Liver (tissue), 9 donors: Measurements from ENCODE around the gene ACADM. TPM values are rescaled to one million over a fixed set of nuclear protein-coding genes. Genes with fewer than 3 reads are reported as not detected.

ENCODE experiments used
- DNase-seq: peaks from one replicate; pipeline ENCODE4 v3.0.0-alpha.2; 2017; ENCODE audit warnings: low spot score
- H3K27ac ChIP-seq, 2 donors: one replicate each; pipeline ENCODE4 v1.7.0; 2013; ENCODE audit warnings: inconsistent platforms in 2 of 2, low read length in 2 of 2, control low read depth in 1 of 2, low read depth in 1 of 2, mild to moderate bottlenecking in 1 of 2
- H3K27me3 ChIP-seq, 4 donors: one replicate each; pipeline versions ENCODE4 v1.6.1 to v1.7.0; 2013; ENCODE audit warnings: low read length in 3 of 4, inconsistent platforms in 1 of 4, mild to moderate bottlenecking in 1 of 4, moderate library complexity in 1 of 4; ENCODE audit not compliant: control insufficient read depth in 4 of 4, insufficient read depth in 4 of 4
- H3K36me3 ChIP-seq, 4 donors: one replicate each; pipeline versions ENCODE4 v1.6.1 to v1.7.0; 2013; ENCODE audit warnings: low read length in 3 of 4, mild to moderate bottlenecking in 3 of 4, low read depth in 1 of 4, moderate library complexity in 1 of 4; ENCODE audit not compliant: control insufficient read depth in 4 of 4, insufficient read depth in 3 of 4
- H3K4me1 ChIP-seq, 4 donors: one replicate each; pipeline versions ENCODE4 v1.6.1 to v1.7.0; 2013; ENCODE audit warnings: low read length in 3 of 4, mild to moderate bottlenecking in 3 of 4, moderate library complexity in 1 of 4; ENCODE audit not compliant: control insufficient read depth in 4 of 4, insufficient read depth in 4 of 4
- H3K4me3 ChIP-seq, 3 donors: one replicate each; pipeline versions ENCODE4 v1.6.1 to v1.7.0; 2013; ENCODE audit warnings: low read length in 3 of 3, control low read depth in 1 of 3, low read depth in 1 of 3, mild to moderate bottlenecking in 1 of 3
- H3K9ac ChIP-seq, 2 donors: one replicate each; pipeline ENCODE4 v1.7.0; 2013; ENCODE audit warnings: low read length in 2 of 2, mild to moderate bottlenecking in 2 of 2, moderate library complexity in 2 of 2, control low read depth in 1 of 2, low read depth in 1 of 2
- H3K9me3 ChIP-seq, 4 donors: one replicate each; pipeline versions ENCODE4 v1.6.1 to v1.7.0; 2013; ENCODE audit warnings: low read length in 3 of 4; ENCODE audit not compliant: control insufficient read depth in 4 of 4
- EGR1 ChIP-seq, 2 donors: IDR thresholded peaks; 2 replicates each; pipeline ENCODE4 v1.6.1; 2016 to 2018; ENCODE audit warnings: antibody characterized with exemption in 2 of 2, low read depth in 2 of 2
- FOXA2 ChIP-seq: IDR thresholded peaks from 2 replicates; pipeline ENCODE4 v1.6.1; 2016; ENCODE audit warnings: antibody characterized with exemption
- HNF4G ChIP-seq: IDR thresholded peaks from 2 replicates; pipeline ENCODE4 v1.6.1; 2016; ENCODE audit warnings: antibody characterized with exemption
- JUND ChIP-seq, 2 donors: IDR thresholded peaks; 2 replicates each; pipeline ENCODE4 v1.6.1; 2016; ENCODE audit warnings: antibody characterized with exemption in 2 of 2
- NR2F2 ChIP-seq: IDR thresholded peaks from 2 replicates; pipeline ENCODE4 v1.6.1; 2016; ENCODE audit warnings: antibody characterized with exemption
- REST ChIP-seq: IDR thresholded peaks from 2 replicates; pipeline ENCODE4 v1.6.1; 2016; ENCODE audit warnings: antibody characterized with exemption, mild to moderate bottlenecking
- RXRA ChIP-seq, 2 donors: IDR thresholded peaks; 2 replicates each; pipeline ENCODE4 v1.6.1; 2017 to 2018; ENCODE audit warnings: antibody characterized with exemption in 2 of 2, mild to moderate bottlenecking in 1 of 2
- SP1 ChIP-seq: IDR thresholded peaks from 2 replicates; pipeline ENCODE4 v1.6.1; 2018; ENCODE audit warnings: antibody characterized with exemption, mild to moderate bottlenecking
- TAF1 ChIP-seq: conservative IDR thresholded peaks from 2 replicates; pipeline ENCODE4 v1.6.1; 2016; ENCODE audit warnings: antibody characterized with exemption, mild to moderate bottlenecking
- ZBTB33 ChIP-seq: IDR thresholded peaks from 2 replicates; pipeline ENCODE4 v1.6.1; 2016; ENCODE audit warnings: antibody characterized with exemption
- WGBS: extraction: QIAGEN DNeasy Blood & Tissue Kit; methylation state at CpG from one replicate; pipeline ENCODE4 v1.1.7; 2013; 5-methylcytosine and 5-hydroxymethylcytosine counted together
- polyA plus RNA-seq, 2 donors: library from polyadenylated mRNA; stranded (reverse) in 1 of 2; unstranded in 1 of 2; fragments of 200-250 nt in 1 of 2; fragments of >200 nt in 1 of 2; fragmentation: Nextera tagmentation in 1 of 2; extraction: Ambion mirVana in 1 of 2; gene quantifications; one replicate each; pipeline versions ENCODE4 v1.2.1 to v1.2.3, GENCODE V29; 2013 to 2015
- total RNA-seq, 2 donors: library from RNA; depleted of rRNA; stranded (reverse); fragments of >200 nt; gene quantifications; one replicate each; pipeline ENCODE4 v1.2.3, GENCODE V29; 2014
- TF ChIP-seq, protein P1 (sequence below): IDR thresholded peaks from 2 replicates; pipeline ENCODE4 v1.6.1; 2016; ENCODE audit warnings: antibody characterized with exemption
- donor health status: healthy.
- donor health status: healthy.
- donor health status: healthy.
- donor health status: healthy.
- donor health status: healthy.

Gene ACADM
- total and polyA plus RNA-seq, 4 donors = 68.3 to 175 (median 149) TPM

- no peak overlapping the region for H3K4me3 ChIP-seq
- H3K9ac ChIP-seq = no peak overlapping the region
- no peaks in the 10 kb centered on the region for H3K27me3 ChIP-seq
- H3K36me3 ChIP-seq = no peaks in the 10 kb centered on the region
- no peaks in the 10 kb centered on the region for H3K9me3 ChIP-seq
- H3K4me1 ChIP-seq = no peaks in the 10 kb centered on the region
- TF ChIP-seq FOXA2 (no peak), REST (no peak), JUND (IDR thresholded peaks at IDR 0.05) (no peak), ZBTB33 (no peak), HNF4G (no peak)
- no peak overlapping the region for H3K27ac ChIP-seq
- no peak for DNase-seq
Observed at GRCh38 chr1:75690547-75690946, 34.0 kb upstream of the ACADM start.

DNA sequence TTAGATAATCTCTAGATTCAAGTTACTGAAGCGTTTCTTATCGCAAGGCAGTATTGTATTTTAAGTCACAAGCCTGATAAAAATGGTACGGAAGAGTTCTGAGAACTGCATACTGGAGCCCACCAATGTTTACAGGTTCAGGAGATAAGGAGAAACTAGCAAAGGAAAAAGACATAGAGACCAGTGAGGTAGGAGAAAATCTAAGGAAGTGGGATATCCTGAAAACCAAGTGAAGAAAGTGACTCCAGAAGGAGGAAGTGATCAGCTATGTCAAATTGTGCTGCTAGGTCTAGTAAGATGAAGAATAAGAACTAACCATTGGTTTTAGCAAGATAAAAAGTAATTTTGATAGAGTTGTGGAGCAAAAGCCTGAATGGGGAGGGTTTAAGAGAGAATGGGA is 31.0 kb upstream of the ACADM start:
- Histone ChIP-seq H3K9ac (no peak overlapping the region), H3K36me3 (no peaks in the 10 kb centered on the region), H3K9me3 (no peaks in the 10 kb centered on the region), H3K4me1 (no peaks in the 10 kb centered on the region), H3K4me3 (no peak overlapping the region), H3K27me3 (no peaks in the 10 kb centered on the region), H3K27ac (no peak overlapping the region)
- TF ChIP-seq REST (no peak), SP1 (no peak), FOXA2 (no peak), ZBTB33 (no peak), NR2F2 (no peak), HNF4G (no peak), EGR1 (IDR thresholded peaks at IDR 0.05; ENCODE audit: low read depth in 2 of 2) (no peak), TAF1 (no peak), RXRA (IDR thresholded peaks at IDR 0.05) (no peak), JUND (IDR thresholded peaks at IDR 0.05) (no peak)
- TF ChIP-seq, protein P1, sequence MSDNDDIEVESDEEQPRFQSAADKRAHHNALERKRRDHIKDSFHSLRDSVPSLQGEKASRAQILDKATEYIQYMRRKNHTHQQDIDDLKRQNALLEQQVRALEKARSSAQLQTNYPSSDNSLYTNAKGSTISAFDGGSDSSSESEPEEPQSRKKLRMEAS = no peak
- DNase-seq = no peak
- WGBS = 31% methylated on average over 3 of the region's 3 CpGs
